ENCODE data around the gene UBE2D2.
"Not testable (repeated sequence)": the region's sequence is repeated elsewhere in the genome, so short reads cannot be mapped to it uniquely, and the experiment has no call there.

Gene UBE2D2

GRCh38 chr5:139560752-139561654 is at the start of gene UBE2D2:
Gene UBE2D2, plus strand, starts transcription at chr5:139561339. Its CDS starts 453 bp downstream, at chr5:139561792.
- peak; percentile 96 for DNase-seq (ENCODE audit: low read depth, low spot score)

- no peak for DNase-seq (ENCODE audit: low read depth, low spot score)
Observed at GRCh38 chr5:139512786-139513390, 48.3 kb upstream of the UBE2D2 start.

GRCh38 chr5:139513434-139513833 is 47.7 kb upstream of the UBE2D2 start:
- peak; percentile 85 for DNase-seq (ENCODE audit: low read depth, low spot score)

- DNase-seq (ENCODE audit: low read depth, low spot score), result no peak
Observed at GRCh38 chr5:139513852-139514485, 47.2 kb upstream of the UBE2D2 start.

GRCh38 chr5:139514486-139514856 is 46.7 kb upstream of the UBE2D2 start:
- no peak for DNase-seq (ENCODE audit: low read depth, low spot score)

- DNase-seq (ENCODE audit: low read depth, low spot score), result peak; percentile 98
Observed at GRCh38 chr5:139517683-139518564, 43.2 kb upstream of the UBE2D2 start.

- peak; percentile 91 for DNase-seq (ENCODE audit: low read depth, low spot score)
Observed at GRCh38 chr5:139523635-139524445, 37.3 kb upstream of the UBE2D2 start.

- DNase-seq (ENCODE audit: low read depth, low spot score), result no peak
Observed at GRCh38 chr5:139524446-139524845, 36.7 kb upstream of the UBE2D2 start.

- peak; percentile 20 for DNase-seq (ENCODE audit: low read depth, low spot score)
Observed at GRCh38 chr5:139524940-139525585, 36.1 kb upstream of the UBE2D2 start.

GRCh38 chr5:139525586-139526308 is 35.4 kb upstream of the UBE2D2 start:
- DNase-seq (ENCODE audit: low read depth, low spot score), result not testable (repeated sequence)

GRCh38 chr5:139526309-139527089 is 34.6 kb upstream of the UBE2D2 start:
- DNase-seq (ENCODE audit: low read depth, low spot score), result peak; percentile 81

- DNase-seq (ENCODE audit: low read depth, low spot score), result peak; percentile 35
Observed at GRCh38 chr5:139527090-139527470, 34.1 kb upstream of the UBE2D2 start.

GRCh38 chr5:139527896-139528467 is 33.2 kb upstream of the UBE2D2 start:
- DNase-seq (ENCODE audit: low read depth, low spot score), result not testable (repeated sequence)

GRCh38 chr5:139528695-139529094 is 32.4 kb upstream of the UBE2D2 start:
- not testable (repeated sequence) for DNase-seq (ENCODE audit: low read depth, low spot score)

- DNase-seq (ENCODE audit: low read depth, low spot score), result not testable (repeated sequence)
Observed at GRCh38 chr5:139530079-139530478, 31.1 kb upstream of the UBE2D2 start.

- DNase-seq (ENCODE audit: low read depth, low spot score), result no peak
Observed at GRCh38 chr5:139531772-139532169, 29.4 kb upstream of the UBE2D2 start.

- peak; percentile 90 for DNase-seq (ENCODE audit: low read depth, low spot score)
Observed at GRCh38 chr5:139543423-139543991, 17.6 kb upstream of the UBE2D2 start.

- DNase-seq (ENCODE audit: low read depth, low spot score), result not testable (repeated sequence)
Observed at GRCh38 chr5:139546593-139546992, 14.5 kb upstream of the UBE2D2 start.

All from ELF-1 (cell line).